Osteocyte (in vitro differentiated cells): ENCODE results near the gene SP4. TPM values are rescaled to one million over a fixed set of nuclear protein-coding genes. Genes with fewer than 3 reads are reported as not detected.
A peak's percentile ranks its signal among the peaks of the same experiment; 100 is the strongest.

ENCODE experiments used
- DNase-seq: peaks from one replicate; pipeline ENCODE4 v3.0.0; 2021; ENCODE audit warnings: mixed read lengths; ENCODE audit not compliant: unreplicated experiment; ENCODE audit errors: extremely low spot score
- H3K27ac Mint-ChIP-seq: one replicate; pipeline ENCODE4 v1.8.0; 2021; ENCODE audit warnings: mild to moderate bottlenecking, mixed read lengths; ENCODE audit not compliant: unreplicated experiment
- H3K27me3 Mint-ChIP-seq: one replicate; pipeline ENCODE4 v1.8.0; 2021; ENCODE audit warnings: mixed read lengths; ENCODE audit not compliant: unreplicated experiment
- H3K36me3 Mint-ChIP-seq: one replicate; pipeline ENCODE4 v1.8.0; 2021; ENCODE audit warnings: mixed read lengths; ENCODE audit not compliant: unreplicated experiment
- H3K4me1 Mint-ChIP-seq: one replicate; pipeline ENCODE4 v1.8.0; 2021; ENCODE audit warnings: mixed read lengths; ENCODE audit not compliant: unreplicated experiment
- H3K4me3 Mint-ChIP-seq: one replicate; pipeline ENCODE4 v1.8.0; 2021; ENCODE audit warnings: mild to moderate bottlenecking, moderate library complexity, mixed read lengths; ENCODE audit not compliant: unreplicated experiment
- H3K9me3 Mint-ChIP-seq: one replicate; pipeline ENCODE4 v1.8.0; 2021; ENCODE audit warnings: mixed read lengths; ENCODE audit not compliant: unreplicated experiment
- CTCF ChIP-seq: fragments of 200-600 bp; sonication (generic); IDR thresholded peaks from 2 replicates; pipeline ENCODE4 v1.5.0; 2021; ENCODE audit warnings: antibody characterized with exemption, mild to moderate bottlenecking, moderate library complexity
- total RNA-seq: library from RNA; stranded (reverse); gene quantifications from 2 replicates; pipeline ENCODE4 v1.2.1, GENCODE V29; 2021

SP4 gene
- total RNA-seq, 1 donor from 2014 or later, result 6.4 TPM

GRCh38 chr7:21414795-21415393 is 13.0 kb upstream of the SP4 start:
- no peak for DNase-seq
- TF ChIP-seq CTCF, result no peak
- Mint-ChIP-seq H3K27ac (no peak overlapping the region), H3K9me3 (no peaks in the 10 kb centered on the region), H3K36me3 (no peaks in the 10 kb centered on the region), H3K4me3 (no peak overlapping the region), H3K4me1 (no peaks in the 10 kb centered on the region), H3K27me3 (peaks cover 23% of the 10 kb centered on the region)

DNA sequence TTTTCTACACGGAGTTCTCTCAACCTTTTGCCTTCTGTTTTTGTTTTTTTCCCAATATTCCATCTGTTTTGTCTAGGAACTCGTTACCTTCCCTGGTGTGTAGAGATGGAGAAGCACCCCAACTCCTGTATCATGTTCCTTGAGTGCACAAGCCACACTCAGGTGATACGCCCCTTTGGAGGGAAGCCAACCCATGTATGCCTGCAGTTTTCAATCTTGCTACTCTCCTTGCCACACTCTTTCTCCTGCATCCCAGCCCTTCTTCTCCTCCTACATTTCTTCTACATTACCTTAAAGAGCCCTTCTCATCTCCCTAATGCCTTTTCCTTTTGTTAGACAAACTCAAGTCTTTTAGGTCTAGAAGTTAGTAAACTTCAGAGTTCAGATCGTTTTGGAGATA is 10.2 kb upstream of the SP4 start:
- TF ChIP-seq CTCF, result no peak
- Mint-ChIP-seq H3K27me3 (peaks cover 23% of the 10 kb centered on the region), H3K4me3 (no peak overlapping the region), H3K4me1 (no peaks in the 10 kb centered on the region), H3K9me3 (no peaks in the 10 kb centered on the region), H3K36me3 (no peaks in the 10 kb centered on the region), H3K27ac (no peak overlapping the region)
- no peak for DNase-seq

DNA sequence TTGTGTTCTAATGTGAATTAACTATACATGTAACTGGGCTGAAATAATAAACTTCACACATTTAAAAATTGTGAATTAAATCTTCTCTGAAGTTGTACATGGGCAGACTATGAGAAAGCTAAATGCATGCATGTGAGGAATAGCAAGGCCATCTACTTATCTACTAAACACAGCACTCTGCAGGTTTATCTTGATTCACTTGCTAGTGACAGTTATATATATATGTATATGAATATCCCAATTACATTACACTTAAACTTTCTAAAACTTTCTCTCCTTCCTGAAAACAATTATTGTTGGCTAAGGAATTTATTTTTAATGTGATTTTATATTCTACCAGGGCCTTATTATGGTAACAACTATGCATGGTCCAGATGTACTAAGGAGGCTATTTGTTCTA is 5.1 kb upstream of the SP4 start:
- Mint-ChIP-seq H3K4me1 (peaks cover 5% of the 10 kb centered on the region), H3K4me3 (no peak overlapping the region), H3K9me3 (no peaks in the 10 kb centered on the region), H3K36me3 (no peaks in the 10 kb centered on the region), H3K27ac (no peak overlapping the region), H3K27me3 (peaks cover 9% of the 10 kb centered on the region)
- no peak for DNase-seq
- no peak for TF ChIP-seq CTCF

DNA sequence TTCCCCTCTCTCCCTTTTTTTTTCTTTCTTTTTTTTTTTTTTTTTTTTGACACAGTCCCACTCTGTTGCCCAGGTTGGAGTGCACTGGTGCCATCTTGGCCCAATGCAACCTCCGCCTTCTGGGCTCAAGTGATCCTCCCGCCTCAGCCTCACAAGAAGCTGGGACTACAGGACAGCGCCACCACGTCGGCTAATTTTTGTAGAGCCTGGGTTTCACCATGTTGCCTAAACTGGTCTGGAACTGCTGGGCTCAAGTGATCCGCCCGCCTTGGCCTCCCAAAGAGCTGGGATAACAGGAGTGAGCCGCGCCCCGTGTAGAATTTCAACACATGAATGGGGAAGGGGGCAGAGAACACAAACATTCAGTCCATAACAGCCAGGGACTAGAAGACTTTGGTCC is 2.6 kb upstream of the SP4 start:
- Mint-ChIP-seq H3K4me1 (peaks cover 16% of the 10 kb centered on the region), H3K4me3 (no peak overlapping the region), H3K27ac (no peak overlapping the region), H3K27me3 (peaks cover 6% of the 10 kb centered on the region), H3K9me3 (no peaks in the 10 kb centered on the region), H3K36me3 (no peaks in the 10 kb centered on the region)
- no peak for DNase-seq
- no peak for TF ChIP-seq CTCF

DNA sequence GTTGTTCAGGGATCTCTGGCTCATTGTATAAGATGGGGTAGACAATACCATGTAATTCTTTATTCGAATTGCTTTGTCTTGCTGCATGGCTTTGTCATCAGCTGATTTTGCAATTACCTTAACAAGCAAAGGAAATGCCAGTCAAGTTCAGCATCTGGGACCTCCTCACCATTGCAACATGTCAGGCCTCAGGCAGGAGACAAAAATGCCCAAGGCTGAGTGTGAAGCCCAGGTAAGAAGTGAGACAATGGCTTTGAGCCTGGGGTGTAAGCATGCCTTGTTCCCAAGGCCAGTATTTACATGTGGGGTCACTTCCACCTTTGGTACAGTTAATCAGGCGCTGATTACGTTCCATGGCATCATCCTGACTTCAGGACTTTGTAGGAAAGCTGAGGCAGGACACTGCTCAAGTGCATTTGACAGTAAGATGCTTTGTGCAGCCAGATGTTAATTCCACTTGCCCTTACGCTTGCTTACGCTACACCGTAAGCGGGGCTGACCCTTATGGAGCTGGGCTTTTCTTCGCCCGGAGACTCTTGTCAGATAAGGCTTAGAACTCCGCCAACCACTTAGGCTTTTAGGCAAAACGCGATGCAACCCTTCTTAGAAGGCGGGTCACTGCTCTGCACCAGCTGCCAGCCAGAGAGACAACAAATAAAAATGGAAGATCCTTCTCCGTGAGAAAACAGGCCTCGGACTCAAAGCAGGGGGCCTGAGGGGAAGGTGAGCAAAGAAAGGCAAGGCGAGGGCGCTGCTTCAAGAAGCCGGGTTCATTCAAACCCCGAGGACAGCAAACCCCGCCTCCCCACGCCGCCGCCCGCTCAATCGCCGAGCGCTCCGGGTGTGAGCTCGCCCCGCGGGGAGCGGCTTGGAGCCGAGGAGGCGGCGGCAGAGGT is 1.3 kb upstream of the SP4 start:
- Mint-ChIP-seq H3K4me3 (peak overlapping the region; percentile 100), H3K4me1 (peaks cover 22% of the 10 kb centered on the region)

More for the DNA sequence above, 1.3 kb upstream of the SP4 start:
- Mint-ChIP-seq H3K27me3 (peaks cover 6% of the 10 kb centered on the region), H3K9me3 (no peaks in the 10 kb centered on the region), H3K27ac (peak overlapping the region; percentile 89), H3K36me3 (no peaks in the 10 kb centered on the region)
- no peak for DNase-seq
- TF ChIP-seq CTCF, result no peak
